WI38 (cell line): Measurements from ENCODE around the gene SPTLC2.

Experiments
- H3K4me3 ChIP-seq: 2 replicates; pipeline ENCODE4 v1.5.1; 2011; ENCODE audit warnings: low read depth, mild to moderate bottlenecking, control low read depth, low read length
- CTCF ChIP-seq: IDR thresholded peaks from 2 replicates; pipeline ENCODE4 v1.5.1; 2012; ENCODE audit warnings: low read depth, mild to moderate bottlenecking, control low read depth, low read length

The SPTLC2 gene

DNA sequence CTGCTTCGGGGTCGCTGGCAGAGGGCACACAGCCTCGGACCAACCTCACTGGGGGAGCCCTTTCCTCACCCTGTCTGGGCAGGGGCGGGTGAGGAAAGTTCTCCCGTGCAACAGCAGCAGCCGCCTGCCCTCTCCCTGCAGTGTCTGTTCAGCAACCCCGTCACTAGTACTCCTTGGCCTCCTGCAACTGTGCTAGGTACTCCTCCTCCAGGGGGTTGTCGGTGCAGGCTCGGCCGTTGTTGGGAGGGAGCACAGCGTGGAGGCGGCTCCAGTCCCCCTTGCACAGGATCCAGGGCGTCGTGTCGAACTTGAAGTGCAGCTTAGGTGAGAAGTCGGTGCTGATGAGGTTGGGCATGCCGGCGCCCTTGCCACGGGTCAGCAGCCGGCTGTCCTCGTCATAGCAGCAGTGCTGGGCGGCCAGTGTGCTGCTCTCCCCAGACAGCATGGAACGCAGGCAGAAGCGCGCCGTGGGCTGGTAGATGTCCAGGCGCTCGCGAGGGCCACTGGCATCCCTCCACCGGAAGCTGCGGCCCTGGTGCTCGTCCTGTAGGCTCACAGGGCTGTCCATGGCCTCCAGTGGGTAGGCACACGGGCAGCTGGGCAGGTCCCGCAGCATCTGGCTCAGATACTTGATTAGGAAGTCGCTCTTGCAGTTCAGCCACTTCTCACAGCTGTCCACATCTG, 140.9 kb downstream of the SPTLC2 start:
- no peak overlapping the region for H3K4me3 ChIP-seq
- no peak for TF ChIP-seq CTCF

DNA sequence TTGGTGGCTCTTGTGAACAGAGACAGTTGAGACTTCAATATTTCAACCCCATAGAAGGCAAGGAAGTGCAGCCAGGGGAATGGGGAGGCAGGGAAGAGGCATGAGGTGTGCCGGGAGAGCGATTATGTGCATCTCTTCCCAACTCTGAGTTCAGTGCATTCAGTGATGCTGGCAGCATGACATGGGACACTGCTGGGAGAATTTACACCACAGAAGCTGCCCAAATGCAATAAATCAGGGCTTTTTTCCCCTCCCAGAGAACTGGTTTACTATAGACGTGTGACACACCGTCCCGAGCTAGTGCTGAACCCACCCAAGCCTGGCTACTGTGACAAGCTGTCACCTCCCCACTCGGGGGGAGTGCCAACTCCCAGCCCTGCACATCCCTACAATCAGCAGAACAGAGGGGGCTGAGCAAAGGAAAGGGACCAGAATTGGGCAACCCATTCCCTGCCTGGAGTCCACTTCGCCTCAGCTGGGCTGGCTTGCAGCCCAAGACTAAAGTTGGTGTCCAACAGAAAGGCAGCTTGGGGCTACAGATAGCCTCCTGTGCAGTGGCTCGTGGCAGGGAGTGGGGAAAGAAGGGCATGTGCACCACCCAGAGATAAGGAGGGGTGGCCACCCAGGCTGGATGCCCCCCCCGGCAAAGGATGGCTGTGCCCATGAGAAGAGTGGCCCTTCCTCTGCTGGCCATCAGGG, 141.8 kb downstream of the SPTLC2 start:
- TF ChIP-seq CTCF: no peak
- H3K4me3 ChIP-seq: no peak overlapping the region

DNA sequence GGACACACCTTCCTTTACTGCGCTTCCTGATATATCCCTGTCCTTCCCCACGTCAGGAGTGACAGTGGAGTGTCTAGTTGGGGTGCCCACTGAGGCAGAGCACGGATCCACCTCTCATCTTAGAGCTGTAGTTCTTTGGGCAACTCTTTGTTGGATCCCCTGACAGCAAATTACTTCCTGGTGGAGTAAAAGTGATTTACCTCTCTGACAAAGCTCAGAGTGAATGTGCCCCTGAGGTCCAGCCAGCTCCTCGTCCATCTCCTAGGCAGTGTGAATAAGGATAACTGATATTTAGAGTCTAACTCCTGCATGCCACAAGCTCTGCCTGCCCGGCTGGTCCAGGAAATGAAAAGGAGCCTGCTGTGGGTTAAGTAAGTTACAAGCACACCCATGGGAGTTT, 142.5 kb downstream of the SPTLC2 start:
- no peak overlapping the region for H3K4me3 ChIP-seq
- TF ChIP-seq CTCF: no peak

- TF ChIP-seq CTCF: no peak
- no peak overlapping the region for H3K4me3 ChIP-seq
These were observed 146.1 kb downstream of the SPTLC2 start for GRCh38 chr14:77470224-77470870.

DNA sequence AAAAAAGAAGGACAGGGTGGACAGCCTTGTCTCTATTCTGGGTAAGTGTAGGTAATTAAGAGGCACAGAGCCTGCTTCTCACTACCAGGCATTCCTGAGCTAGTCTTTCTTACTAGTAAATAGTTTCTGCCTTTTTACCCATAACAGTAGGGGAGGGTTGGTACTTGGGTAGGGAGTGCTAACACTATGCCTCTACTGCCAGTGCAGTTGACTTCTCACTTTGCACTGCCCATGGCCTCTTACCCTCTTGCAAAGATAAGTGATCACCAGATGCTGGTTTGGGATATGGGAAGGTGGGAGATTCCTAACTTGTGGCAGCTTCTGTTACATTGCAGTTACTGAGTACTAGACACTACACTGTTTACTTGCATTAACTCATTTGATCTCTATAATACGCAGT, 146.9 kb downstream of the SPTLC2 start:
- H3K4me3 ChIP-seq: no peak overlapping the region
- no peak for TF ChIP-seq CTCF

- no peak for TF ChIP-seq CTCF
- no peak overlapping the region for H3K4me3 ChIP-seq
These were observed 147.4 kb downstream of the SPTLC2 start for GRCh38 chr14:77469067-77469505.

DNA sequence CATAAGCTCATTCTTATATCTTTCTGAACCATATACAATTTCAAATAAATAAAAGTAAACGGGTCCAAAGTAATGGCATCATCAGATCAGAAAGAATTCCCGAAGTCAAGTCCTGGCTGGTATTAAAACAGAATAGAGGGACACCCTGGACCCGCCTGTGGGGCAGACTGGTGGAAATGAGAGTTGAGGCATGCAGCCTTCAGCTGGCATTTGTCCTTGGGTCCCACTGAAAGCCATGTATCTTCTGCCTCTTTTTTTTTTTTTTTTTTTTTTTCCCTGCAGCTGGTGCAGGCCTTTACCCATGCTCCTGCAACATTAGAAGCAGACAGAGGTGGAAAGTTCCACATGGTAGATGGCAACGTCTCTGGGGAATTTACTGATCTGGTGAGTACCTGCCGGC, 148.6 kb downstream of the SPTLC2 start:
- no peak overlapping the region for H3K4me3 ChIP-seq
- TF ChIP-seq CTCF: no peak
